ENCODE results near the gene CELF5. TPM values are rescaled to one million over a fixed set of nuclear protein-coding genes. Genes with fewer than 3 reads are reported as not detected.

Gene CELF5
- total and polyA plus RNA-seq, 2 donors (not counting 1 experiment from before 2014, with no cell fraction given) = 0.15 TPM; not detected in 1

DNA sequence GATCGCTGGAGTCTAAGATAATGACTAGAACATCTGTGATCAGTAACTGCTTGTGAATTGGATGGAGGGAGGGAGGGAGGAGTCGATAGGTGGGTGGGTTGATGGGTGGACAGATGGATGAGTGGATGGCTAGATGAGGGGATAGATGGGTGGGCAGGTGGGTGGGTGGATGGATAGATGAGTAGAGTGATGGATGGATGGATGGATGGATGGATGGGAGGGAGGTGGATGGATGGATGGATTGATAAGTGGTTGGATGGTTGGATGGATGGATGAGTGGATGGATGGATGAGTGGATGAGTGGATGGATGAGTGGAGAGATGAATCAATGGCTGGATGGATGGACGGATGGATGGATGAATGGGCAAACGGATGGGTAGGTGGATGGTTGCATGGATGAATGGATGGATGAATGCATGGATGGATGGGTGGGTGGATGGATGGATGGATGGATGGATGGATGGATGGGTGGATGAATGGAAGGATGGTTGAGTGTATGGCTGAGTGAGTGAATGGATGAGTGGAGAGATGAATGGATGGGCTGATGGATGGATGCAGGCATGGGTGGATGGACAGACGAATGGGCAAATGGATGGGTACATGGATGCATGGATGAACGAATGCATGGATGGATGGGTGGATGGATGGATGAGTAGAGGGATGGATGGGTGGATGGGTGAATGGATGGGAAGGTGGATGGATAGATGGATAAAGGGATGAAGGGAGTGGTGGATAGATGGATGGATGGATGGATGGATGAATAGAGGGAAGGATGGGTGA lies 97.9 kb downstream of the CELF5 start:
- TF ChIP-seq EZH2 (IDR thresholded peaks at IDR 0.05; ENCODE audit: borderline replicate concordance, insufficient read depth, low read depth, low read length, poor library complexity, severe bottlenecking) (no peak), CTCF (IDR thresholded peaks at IDR 0.05) (no peak)
- no peak overlapping the region for H3K27ac Mint-ChIP-seq
- H3K27ac ChIP-seq (ENCODE audit: low read length in 2 of 2) = no peak overlapping the region
- H3K4me2 ChIP-seq (replicated peaks; ENCODE audit: low read depth, low read length, poor library complexity, severe bottlenecking) = no peak overlapping the region
- ATAC-seq (ENCODE audit: low read depth) (no peak), DNase-seq (no peak)
- H3K79me2 ChIP-seq (ENCODE audit: control insufficient read depth, insufficient read depth, low read length) = no peaks in the 10 kb centered on the region
- intact Hi-C loops (cut with micrococcal nuclease) = no loop called here
- H4K20me1 ChIP-seq (ENCODE audit: control insufficient read depth, insufficient read depth, low read length, poor library complexity, severe bottlenecking) = no peaks in the 10 kb centered on the region
- CTCF ChIA-PET = interaction anchor here (1.2 to 1.4 kb wide), 2 partner anchors 107 kb away, joined by 4 to 7 read pairs; no protein-coding TSS in a partner anchor
- no peaks in the 10 kb centered on the region for H3K36me3 ChIP-seq (replicated peaks in 1 of 2; ENCODE audit: control extremely low read depth in 1 of 2, control insufficient read depth in 1 of 2, extremely low read depth in 1 of 2, insufficient read depth in 2 of 2, low read length in 1 of 2)
- peaks cover 0 to 19% (median 0%) of the 10 kb centered on the region in 4 experiments for H3K27me3 ChIP-seq (replicated peaks in 1 of 4; ENCODE audit: control extremely low read depth in 1 of 4, control insufficient read depth in 3 of 4, insufficient read depth in 4 of 4, low read length in 3 of 4)
- peaks cover 31% of the 10 kb centered on the region for H3K27me3 Mint-ChIP-seq
- H3K4me1 ChIP-seq (ENCODE audit: control insufficient read depth in 2 of 2, insufficient read depth in 2 of 2, low read length in 2 of 2) = no peaks in the 10 kb centered on the region
- H2AFZ ChIP-seq (ENCODE audit: insufficient read depth, low read depth, low read length, poor library complexity, severe bottlenecking) = no peak overlapping the region
- no peak overlapping the region for H3K4me3 ChIP-seq (ENCODE audit: control extremely low read depth in 1 of 5, extremely low read depth in 1 of 5, insufficient read depth in 1 of 5, low read depth in 2 of 5, low read length in 4 of 5)
- no peaks in the 10 kb centered on the region for H3K4me1 Mint-ChIP-seq
- H3K4me3 Mint-ChIP-seq = no peak overlapping the region
- no peaks in the 10 kb centered on the region for H3K9me3 Mint-ChIP-seq (ENCODE audit: insufficient read depth)
- POLR2A ChIA-PET = no interaction called here
- WGBS (ENCODE audit: insufficient coverage) = 86% methylated on average over 6 of the region's 6 CpGs
- H3K9me3 ChIP-seq (ENCODE audit: control extremely low read depth in 1 of 3, control insufficient read depth in 2 of 3, insufficient read depth in 1 of 3, low read length in 2 of 3) = peaks cover 0 to 6% (median 0%) of the 10 kb centered on the region in 3 donors
- H3K9ac ChIP-seq (ENCODE audit: low read length) = no peak overlapping the region

GRCh38 chr19:3323026-3323425 lies 98.6 kb downstream of the CELF5 start:
- ChIA-PET POLR2A (interaction anchor here (0.6 kb wide), 1 partner anchor 106 kb away, joined by 3 read pairs; no protein-coding TSS in a partner anchor), CTCF (interaction anchor here (1.4 kb wide), 2 partner anchors 107 to 162 kb away, joined by 4 to 7 read pairs; no protein-coding TSS in a partner anchor)
- Mint-ChIP-seq H3K27ac (no peak overlapping the region), H3K4me3 (no peak overlapping the region), H3K4me1 (no peaks in the 10 kb centered on the region), H3K9me3 (ENCODE audit: insufficient read depth) (no peaks in the 10 kb centered on the region), H3K27me3 (peaks cover 31% of the 10 kb centered on the region)
- no peaks in the 10 kb centered on the region for H4K20me1 ChIP-seq (ENCODE audit: control insufficient read depth, insufficient read depth, low read length, poor library complexity, severe bottlenecking)
- H2AFZ ChIP-seq (ENCODE audit: insufficient read depth, low read depth, low read length, poor library complexity, severe bottlenecking) = no peak overlapping the region
- H3K9ac ChIP-seq (ENCODE audit: low read length) = no peak overlapping the region
- TF ChIP-seq CTCF (IDR thresholded peaks at IDR 0.05) = no peak
- TF ChIP-seq EZH2 (IDR thresholded peaks at IDR 0.05; ENCODE audit: borderline replicate concordance, insufficient read depth, low read depth, low read length, poor library complexity, severe bottlenecking) = no peak
- H3K27ac ChIP-seq (ENCODE audit: low read length in 2 of 2) = no peak overlapping the region
- H3K9me3 ChIP-seq (ENCODE audit: control extremely low read depth in 1 of 3, control insufficient read depth in 2 of 3, insufficient read depth in 1 of 3, low read length in 2 of 3) = peaks cover 0 to 6% (median 0%) of the 10 kb centered on the region in 3 donors
- DNase-seq (no peak), ATAC-seq (ENCODE audit: low read depth) (no peak)
- no peaks in the 10 kb centered on the region for H3K36me3 ChIP-seq (replicated peaks in 1 of 2; ENCODE audit: control extremely low read depth in 1 of 2, control insufficient read depth in 1 of 2, extremely low read depth in 1 of 2, insufficient read depth in 2 of 2, low read length in 1 of 2)
- H3K4me2 ChIP-seq (replicated peaks; ENCODE audit: low read depth, low read length, poor library complexity, severe bottlenecking) = no peak overlapping the region
- intact Hi-C loops (cut with micrococcal nuclease) = no loop called here
- H3K4me3 ChIP-seq (ENCODE audit: control extremely low read depth in 1 of 5, extremely low read depth in 1 of 5, insufficient read depth in 1 of 5, low read depth in 2 of 5, low read length in 4 of 5) = no peak overlapping the region
- WGBS (ENCODE audit: insufficient coverage) = no CpG with 5 or more reads among the region's 2 CpGs
- H3K27me3 ChIP-seq (replicated peaks in 1 of 4; ENCODE audit: control extremely low read depth in 1 of 4, control insufficient read depth in 3 of 4, insufficient read depth in 4 of 4, low read length in 3 of 4) = peaks cover 0 to 18% (median 0%) of the 10 kb centered on the region in 4 experiments
- H3K4me1 ChIP-seq (ENCODE audit: control insufficient read depth in 2 of 2, insufficient read depth in 2 of 2, low read length in 2 of 2) = no peaks in the 10 kb centered on the region
- H3K79me2 ChIP-seq (ENCODE audit: control insufficient read depth, insufficient read depth, low read length) = no peaks in the 10 kb centered on the region

All from B cell (primary cell).